Upper lobe of left lung (tissue), 4 donors: ENCODE measurements around the gene RAPGEFL1.

Source experiments
- POLR2AphosphoS5 ChIP-seq, 2 donors: sonication (generic); formaldehyde crosslinking; IDR thresholded peaks; one replicate each; pipeline ENCODE4 v1.5.1; 2017; ENCODE audit warnings: antibody characterized with exemption in 2 of 2
- TF ChIP-seq, protein P1 (sequence below), 6 experiments: fragments of 450-650 bp in 4 of 6; fragments of 200-600 bp in 2 of 6; sonication (generic) in 2 of 6; IDR thresholded peaks; one replicate each; pipeline ENCODE4 v1.5.1; 2016 to 2019; ENCODE audit warnings: antibody characterized with exemption in 6 of 6

DNA sequence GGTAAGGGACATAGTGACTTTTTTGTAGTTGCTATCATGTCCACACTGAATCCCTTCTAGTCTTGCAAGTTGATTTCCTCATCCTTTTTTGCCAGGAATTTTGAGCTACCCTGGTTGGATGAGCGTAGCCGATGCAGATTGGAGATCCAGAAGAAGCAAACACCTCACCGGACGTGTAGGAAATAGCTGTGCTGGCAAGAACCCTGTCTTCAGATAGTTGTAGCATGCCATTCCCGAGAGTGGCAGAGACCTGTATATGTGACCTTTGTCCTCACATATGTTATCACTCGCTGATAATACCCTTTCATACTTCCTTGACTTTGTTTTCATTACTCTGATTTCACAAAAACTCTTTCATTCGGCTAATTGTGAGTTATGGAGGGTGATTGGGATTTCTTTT, 43.1 kb upstream of the RAPGEFL1 start:
- TF ChIP-seq, protein P1, sequence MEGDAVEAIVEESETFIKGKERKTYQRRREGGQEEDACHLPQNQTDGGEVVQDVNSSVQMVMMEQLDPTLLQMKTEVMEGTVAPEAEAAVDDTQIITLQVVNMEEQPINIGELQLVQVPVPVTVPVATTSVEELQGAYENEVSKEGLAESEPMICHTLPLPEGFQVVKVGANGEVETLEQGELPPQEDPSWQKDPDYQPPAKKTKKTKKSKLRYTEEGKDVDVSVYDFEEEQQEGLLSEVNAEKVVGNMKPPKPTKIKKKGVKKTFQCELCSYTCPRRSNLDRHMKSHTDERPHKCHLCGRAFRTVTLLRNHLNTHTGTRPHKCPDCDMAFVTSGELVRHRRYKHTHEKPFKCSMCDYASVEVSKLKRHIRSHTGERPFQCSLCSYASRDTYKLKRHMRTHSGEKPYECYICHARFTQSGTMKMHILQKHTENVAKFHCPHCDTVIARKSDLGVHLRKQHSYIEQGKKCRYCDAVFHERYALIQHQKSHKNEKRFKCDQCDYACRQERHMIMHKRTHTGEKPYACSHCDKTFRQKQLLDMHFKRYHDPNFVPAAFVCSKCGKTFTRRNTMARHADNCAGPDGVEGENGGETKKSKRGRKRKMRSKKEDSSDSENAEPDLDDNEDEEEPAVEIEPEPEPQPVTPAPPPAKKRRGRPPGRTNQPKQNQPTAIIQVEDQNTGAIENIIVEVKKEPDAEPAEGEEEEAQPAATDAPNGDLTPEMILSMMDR (IDR thresholded peaks at IDR 0.05) = no peak
- no peak for TF ChIP-seq POLR2AphosphoS5 (IDR thresholded peaks at IDR 0.05)
